ENCODE data around the gene SP100. TPM values are rescaled to one million over a fixed set of nuclear protein-coding genes. Genes with fewer than 3 reads are reported as not detected.

SP100 gene
- total and polyA plus RNA-seq, 9 donors = 63.1 to 89.6 (median 75.0) TPM

DNA sequence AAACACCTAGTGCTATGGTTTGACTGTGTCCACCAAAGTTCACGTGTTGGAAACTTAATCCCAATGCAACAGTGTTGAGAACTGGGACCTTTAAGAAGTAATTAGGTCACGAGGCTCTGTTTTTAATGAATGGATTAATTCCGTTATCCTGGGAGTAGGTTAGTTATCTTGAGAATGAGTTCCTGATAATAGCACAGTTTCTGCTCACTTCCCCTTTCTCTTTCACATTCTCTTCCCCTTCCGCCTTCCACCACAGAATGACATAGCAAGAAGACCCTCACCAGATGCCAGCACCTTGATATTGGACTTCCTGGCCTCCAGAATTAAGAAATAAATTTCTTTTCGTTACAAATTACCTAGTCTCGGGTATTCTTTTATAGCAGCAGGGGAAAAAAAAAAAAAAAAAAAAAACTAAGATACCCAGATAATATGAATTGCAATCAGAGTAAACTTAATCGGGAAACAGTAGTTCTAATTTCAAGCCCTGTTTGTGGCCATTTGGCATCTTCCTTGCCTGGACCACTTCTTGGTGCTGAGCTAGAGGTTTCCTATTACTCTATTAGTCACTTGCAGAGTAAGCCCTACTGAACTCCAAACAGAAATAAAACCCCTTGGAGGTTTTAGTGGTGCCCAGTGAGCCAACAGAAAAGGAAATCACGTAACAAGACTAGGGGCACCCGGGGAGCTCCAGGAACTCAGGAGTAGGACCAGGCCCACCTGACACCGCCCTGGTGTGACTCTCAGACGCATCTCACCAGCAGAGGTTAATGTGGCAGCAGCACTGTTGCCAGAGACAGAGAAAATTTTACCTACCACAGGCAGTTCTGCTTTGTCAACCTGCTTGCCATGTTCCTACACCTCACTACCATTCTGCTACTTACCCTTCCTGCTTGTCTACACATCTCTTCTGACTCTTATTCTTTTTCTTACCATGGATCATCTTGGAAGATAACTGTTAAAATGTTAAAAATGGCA lies 149.1 kb downstream of the SP100 start:
- no peaks in the 10 kb centered on the region for H3K27me3 ChIP-seq
- H3K9me3 ChIP-seq = no peaks in the 10 kb centered on the region
- WGBS, 3 donors = 44 to 71% (median 49%) methylated on average over 11 of the region's 11 CpGs
- DNase-seq = no peak
- intact Hi-C loops (cut with DNase I) = no loop called here
- no peaks in the 10 kb centered on the region for H3K36me3 ChIP-seq
- H3K4me1 ChIP-seq (ENCODE audit: insufficient read depth) = no peaks in the 10 kb centered on the region
- H3K27ac ChIP-seq = no peak overlapping the region
- TF ChIP-seq, protein P1, sequence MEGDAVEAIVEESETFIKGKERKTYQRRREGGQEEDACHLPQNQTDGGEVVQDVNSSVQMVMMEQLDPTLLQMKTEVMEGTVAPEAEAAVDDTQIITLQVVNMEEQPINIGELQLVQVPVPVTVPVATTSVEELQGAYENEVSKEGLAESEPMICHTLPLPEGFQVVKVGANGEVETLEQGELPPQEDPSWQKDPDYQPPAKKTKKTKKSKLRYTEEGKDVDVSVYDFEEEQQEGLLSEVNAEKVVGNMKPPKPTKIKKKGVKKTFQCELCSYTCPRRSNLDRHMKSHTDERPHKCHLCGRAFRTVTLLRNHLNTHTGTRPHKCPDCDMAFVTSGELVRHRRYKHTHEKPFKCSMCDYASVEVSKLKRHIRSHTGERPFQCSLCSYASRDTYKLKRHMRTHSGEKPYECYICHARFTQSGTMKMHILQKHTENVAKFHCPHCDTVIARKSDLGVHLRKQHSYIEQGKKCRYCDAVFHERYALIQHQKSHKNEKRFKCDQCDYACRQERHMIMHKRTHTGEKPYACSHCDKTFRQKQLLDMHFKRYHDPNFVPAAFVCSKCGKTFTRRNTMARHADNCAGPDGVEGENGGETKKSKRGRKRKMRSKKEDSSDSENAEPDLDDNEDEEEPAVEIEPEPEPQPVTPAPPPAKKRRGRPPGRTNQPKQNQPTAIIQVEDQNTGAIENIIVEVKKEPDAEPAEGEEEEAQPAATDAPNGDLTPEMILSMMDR (IDR thresholded peaks at IDR 0.05) = no peak
- TF ChIP-seq EP300 (IDR thresholded peaks at IDR 0.05) = no peak
- no peak for TF ChIP-seq POLR2A (IDR thresholded peaks at IDR 0.05)
- no peak overlapping the region for H3K4me3 ChIP-seq

- no peaks in the 10 kb centered on the region for H3K36me3 ChIP-seq
- intact Hi-C loops (cut with DNase I) = no loop called here
- TF ChIP-seq EP300 (IDR thresholded peaks at IDR 0.05) (no peak), POLR2A (IDR thresholded peaks at IDR 0.05) (no peak)
- TF ChIP-seq, protein P1 (IDR thresholded peaks at IDR 0.05) = no peak
- no peak overlapping the region for H3K27ac ChIP-seq
- WGBS, 3 donors = 62 to 97% (median 70%) methylated on average over 2 of the region's 2 CpGs
- no peak overlapping the region for H3K4me3 ChIP-seq
- no peaks in the 10 kb centered on the region for H3K4me1 ChIP-seq (ENCODE audit: insufficient read depth)
- no peaks in the 10 kb centered on the region for H3K9me3 ChIP-seq
- DNase-seq = no peak
- no peaks in the 10 kb centered on the region for H3K27me3 ChIP-seq
Observed at GRCh38 chr2:230569298-230569697, 153.3 kb downstream of the SP100 start.

DNA sequence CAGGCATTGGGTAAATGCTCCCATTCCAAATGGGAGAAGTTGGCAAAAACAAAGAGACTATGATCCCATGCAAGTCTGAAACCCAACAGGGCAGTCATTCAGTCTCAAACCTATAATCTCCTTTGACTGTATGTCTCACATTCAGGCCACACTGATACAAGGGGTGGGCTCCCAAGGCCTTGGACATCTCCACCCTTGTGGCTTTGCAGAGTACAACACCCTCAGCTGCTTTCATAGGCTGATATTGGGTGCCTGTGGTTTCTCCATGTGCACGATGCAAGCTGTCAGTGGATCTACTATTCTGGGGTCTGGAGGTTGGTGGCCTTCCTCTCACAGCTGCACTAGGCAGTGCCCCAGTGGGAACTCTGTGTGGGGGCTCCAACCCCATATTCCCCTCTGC lies 155.0 kb downstream of the SP100 start:
- DNase-seq = no peak
- Histone ChIP-seq H3K27me3 (no peaks in the 10 kb centered on the region), H3K36me3 (no peaks in the 10 kb centered on the region), H3K4me1 (ENCODE audit: insufficient read depth) (no peaks in the 10 kb centered on the region), H3K4me3 (no peak overlapping the region), H3K27ac (no peak overlapping the region), H3K9me3 (no peaks in the 10 kb centered on the region)
- no peak for TF ChIP-seq EP300 (IDR thresholded peaks at IDR 0.05)
- TF ChIP-seq POLR2A (IDR thresholded peaks at IDR 0.05) = no peak
- TF ChIP-seq, protein P1 (IDR thresholded peaks at IDR 0.05) = no peak
- intact Hi-C loops (cut with DNase I) = no loop called here
- 81 to 94% (median 90%) methylated on average over 1 of the region's 1 CpG for WGBS, 3 donors

GRCh38 chr2:230575642-230576324 lies 159.8 kb downstream of the SP100 start:
- intact Hi-C loops (cut with DNase I) = no loop called here
- Histone ChIP-seq H3K4me1 (ENCODE audit: insufficient read depth) (no peaks in the 10 kb centered on the region), H3K36me3 (no peaks in the 10 kb centered on the region), H3K4me3 (no peak overlapping the region), H3K27ac (no peak overlapping the region), H3K9me3 (no peaks in the 10 kb centered on the region), H3K27me3 (no peaks in the 10 kb centered on the region)
- 79 to 83% (median 80%) methylated on average over 9 of the region's 9 CpGs for WGBS, 3 donors
- DNase-seq = no peak
- TF ChIP-seq EP300 (IDR thresholded peaks at IDR 0.05) (no peak), POLR2A (IDR thresholded peaks at IDR 0.05) (no peak)
- TF ChIP-seq, protein P1 (IDR thresholded peaks at IDR 0.05) = no peak
